OCI-LY7 (cell line): ENCODE data around the gene DAGLA. TPM values are rescaled to one million over a fixed set of nuclear protein-coding genes. Genes with fewer than 3 reads are reported as not detected.

ENCODE experiments used
- BruUV-seq: library from RNA; stranded (reverse); fragments of 400-500 nt; replicated peaks from 2 replicates; lab custom pipeline; 2021; lab: Mats Ljungman, UMichigan
- CTCF ChIA-PET: fragments of 300-600 bp; sonication (Branson Sonifier 250); formaldehyde crosslinking; loops from one replicate; lab custom pipeline; 2022; ENCODE audit warnings: antibody characterized with exemption; ENCODE audit not compliant: unreplicated experiment; lab: Charles Lee
- POLR2A ChIA-PET: fragments of 300-600 bp; sonication (Branson Sonifier 250); formaldehyde crosslinking; loops from one replicate; lab custom pipeline; 2022; ENCODE audit warnings: antibody characterized with exemption; lab: Charles Lee
- DNase-seq: peaks from one replicate; pipeline ENCODE4 v3.0.0-alpha.2; 2015; ENCODE audit warnings: low spot score
- H2AFZ ChIP-seq: fragments of 200-600 bp; sonication (generic), shearing (Covaris generic); 2 replicates; pipeline ENCODE4 v1.6.1; 2014; ENCODE audit warnings: mild to moderate bottlenecking, antibody characterized with exemption, low read length, moderate library complexity
- H3K27ac ChIP-seq: fragments of 200-600 bp; sonication (generic); 2 replicates; pipeline ENCODE4 v1.5.1; 2014; ENCODE audit warnings: mixed run types, low read depth, mild to moderate bottlenecking, moderate library complexity, low read length, inconsistent platforms; ENCODE audit not compliant: poor library complexity, severe bottlenecking
- H3K36me3 ChIP-seq: fragments of 200-600 bp; sonication (generic); 2 replicates; pipeline ENCODE4 v1.6.1; 2014; ENCODE audit warnings: mild to moderate bottlenecking, antibody characterized with exemption, low read length, moderate library complexity, mixed read lengths; ENCODE audit not compliant: insufficient read depth
- H3K4me1 ChIP-seq: fragments of 200-600 bp; sonication (generic); 2 replicates; pipeline ENCODE4 v1.5.1; 2014; ENCODE audit warnings: mild to moderate bottlenecking, low read length; ENCODE audit not compliant: insufficient read depth, poor library complexity, severe bottlenecking
- H3K4me2 ChIP-seq: fragments of 200-600 bp; sonication (generic); 2 replicates; pipeline ENCODE4 v1.6.1; 2014; ENCODE audit warnings: mild to moderate bottlenecking, low read length
- H3K4me3 ChIP-seq: fragments of 200-600 bp; sonication (generic); 2 replicates; pipeline ENCODE4 v1.5.1; 2014; ENCODE audit warnings: mild to moderate bottlenecking, low read depth, low read length; ENCODE audit not compliant: poor library complexity, severe bottlenecking
- H3K79me2 ChIP-seq: fragments of 200-600 bp; sonication (generic); 2 replicates; pipeline ENCODE4 v1.6.1; 2016; ENCODE audit warnings: low read depth, mild to moderate bottlenecking, low read length, moderate library complexity, mixed read lengths; ENCODE audit not compliant: insufficient read depth
- H3K9me2 ChIP-seq: fragments of 200-600 bp; sonication (generic); 2 replicates; pipeline ENCODE4 v1.6.1; 2016; ENCODE audit warnings: mild to moderate bottlenecking, low read length, mixed read lengths; ENCODE audit not compliant: insufficient read depth
- H3K9me3 ChIP-seq: fragments of 200-600 bp; sonication (generic); 2 replicates; pipeline ENCODE4 v1.6.1; 2014; ENCODE audit warnings: mild to moderate bottlenecking, mixed run types, low read length, mixed read lengths
- H4K20me1 ChIP-seq: fragments of 200-600 bp; sonication (generic); 2 replicates; pipeline ENCODE4 v1.6.1; 2014; ENCODE audit warnings: mild to moderate bottlenecking, antibody characterized with exemption, low read length, moderate library complexity, mixed read lengths; ENCODE audit not compliant: insufficient read depth
- CTCF ChIP-seq: fragments of 200-600 bp; sonication (generic); conservative IDR thresholded peaks from 2 replicates; pipeline ENCODE4 v1.5.1; 2014; ENCODE audit warnings: mild to moderate bottlenecking, antibody characterized with exemption, low read length, moderate library complexity, mixed read lengths
- EZH2phosphoT487 ChIP-seq: fragments of 200-600 bp; sonication (generic); IDR thresholded peaks from 2 replicates; pipeline ENCODE4 v1.6.1; 2018; ENCODE audit warnings: low read depth, borderline replicate concordance, mild to moderate bottlenecking, mixed run types, antibody characterized with exemption, low read length, moderate library complexity, mixed read lengths
- intact Hi-C: fragments of 100-400 bp; cut with micrococcal nuclease; formaldehyde crosslinking; loops from one replicate; pipeline ENCODE4 v1.10.0; 2022; ENCODE audit not compliant: unreplicated experiment
- total RNA-seq, 2 experiments: library from RNA; depleted of rRNA in 1 of 2; stranded (reverse); fragments of >200 nt in 1 of 2; shearing (Covaris generic) in 1 of 2; gene quantifications; 2 replicates each; pipeline ENCODE4 v1.2.3, GENCODE V29; 2014 to 2022

DAGLA gene
- total RNA-seq, 2 experiments from 2014 or later, result not detected

- no peak for DNase-seq
- POLR2A ChIA-PET, result interaction anchor here (0.6 kb wide), 1 partner anchor 635 kb away, joined by 3 read pairs; no protein-coding TSS in a partner anchor
- TF ChIP-seq CTCF (no peak), EZH2phosphoT487 (no peak)
- H3K36me3 ChIP-seq, result no peaks in the 10 kb centered on the region
- H3K4me2 ChIP-seq, result no peak overlapping the region
- H3K9me3 ChIP-seq, result no peaks in the 10 kb centered on the region
- peaks cover 2% of the 10 kb centered on the region for H3K4me1 ChIP-seq
- no peaks in the 10 kb centered on the region for H3K9me2 ChIP-seq
- H3K27ac ChIP-seq, result no peak overlapping the region
- H2AFZ ChIP-seq, result no peak overlapping the region
- H3K4me3 ChIP-seq, result no peak overlapping the region
- H4K20me1 ChIP-seq, result no peaks in the 10 kb centered on the region
- BruUV-seq, result no TSS peak
- CTCF ChIA-PET, result no interaction called here
- intact Hi-C loops, result no loop called here
- no peaks in the 10 kb centered on the region for H3K79me2 ChIP-seq
Observed at GRCh38 chr11:61751384-61751783, 71.2 kb downstream of the DAGLA start.

- TF ChIP-seq CTCF (0 out of 2 replicates have a peak, but pooled peaks have one; percentile 20), EZH2phosphoT487 (no peak)
- no peaks in the 10 kb centered on the region for H3K36me3 ChIP-seq
- H2AFZ ChIP-seq, result no peak within 1 kb of the TSS
- BruUV-seq, result no TSS peak
- H3K4me1 ChIP-seq, result peaks cover 10% of the 10 kb centered on the region
- H3K79me2 ChIP-seq, result no peaks in the 10 kb centered on the region
- no peak for DNase-seq
- ChIA-PET POLR2A (no interaction called here), CTCF (no interaction called here)
- no peak within 1 kb of the TSS for H3K27ac ChIP-seq
- intact Hi-C loops, result no loop called here
- no peak within 1 kb of the TSS for H3K4me3 ChIP-seq
- no peaks in the 10 kb centered on the region for H4K20me1 ChIP-seq
- no peak within 1 kb of the TSS for H3K4me2 ChIP-seq
- no peaks in the 10 kb centered on the region for H3K9me2 ChIP-seq
- H3K9me3 ChIP-seq, result no peaks in the 10 kb centered on the region
Observed at GRCh38 chr11:61752117-61752924, 72.1 kb downstream of the DAGLA start, which contains the start of gene MYRF. Gene MYRF, plus strand, starts transcription at chr11:61752636. Its CDS starts 109 bp downstream, at chr11:61752745.
